Pancreas (tissue), 10 donors: ENCODE results near the gene GABBR2. TPM values are rescaled to one million over a fixed set of nuclear protein-coding genes. Genes with fewer than 3 reads are reported as not detected.

Experiments used
- ATAC-seq, 4 donors: fragments of 200-7000 bp; cut with Tn5 transposase; one replicate each; pipeline versions ENCODE4 v1.8.0 to v1.9.1; 2020; ENCODE audit warnings: mild to moderate bottlenecking in 4 of 4, moderate library complexity in 4 of 4
- DNase-seq, 6 donors: peaks; one replicate each; pipeline ENCODE4 v3.0.0-alpha.2; 2020
- FAIRE-seq: peaks from 2 replicates; lab custom pipeline; 2012; peaks lifted over from hg19 to GRCh38; lab: Jason Lieb, UNC
- H3K27ac ChIP-seq, 4 donors: fragments of 200-600 bp; sonication (generic); 1 replicate in 3 of 4; 2 replicates in 1 of 4; pipeline versions ENCODE4 v1.5.0 to v1.8.0; 2020
- H3K27me3 ChIP-seq, 4 donors: fragments of 200-600 bp; one replicate each; pipeline ENCODE4 v1.8.0; 2021
- H3K36me3 ChIP-seq, 3 donors: fragments of 200-600 bp; sonication (generic) in 1 of 3; one replicate each; pipeline versions ENCODE4 v1.5.0 to v1.8.0; 2020 to 2021
- H3K4me1 ChIP-seq, 3 donors: fragments of 200-600 bp; one replicate each; pipeline ENCODE4 v1.8.0; 2021
- H3K4me3 ChIP-seq, 4 donors: fragments of 200-600 bp; sonication (generic) in 2 of 4; one replicate each; pipeline versions ENCODE4 v1.5.0 to v1.8.0; 2020 to 2021
- H3K9me3 ChIP-seq, 4 donors: fragments of 200-600 bp; one replicate each; pipeline ENCODE4 v1.8.0; 2021
- WGBS, 2 donors: extraction: QIAGEN DNeasy Blood & Tissue Kit; methylation state at CpG; one replicate each; pipeline ENCODE4 v1.1.7; 2013; 5-methylcytosine and 5-hydroxymethylcytosine counted together
- intact Hi-C, 3 donors: fragments of 100-400 bp; cut with DNase I; formaldehyde crosslinking; loops; one replicate each; pipeline versions ENCODE4 v1.11.1 to v1.14.2; 2022
- polyA plus RNA-seq, 2 donors: library from polyadenylated mRNA; stranded (reverse); fragments of 200-250 nt; gene quantifications; one replicate each; pipeline ENCODE4 v1.2.3, GENCODE V29; 2013
- total RNA-seq, 6 donors: library from RNA; stranded (reverse); fragmentation: NEBNext Ultra II Directional in 4 of 6; extraction: Animal tissue kit (Norgen Biotek cat#: 25700) in 4 of 6; gene quantifications; one replicate each; pipeline versions ENCODE4 v1.2.1 to v1.2.4, GENCODE V29; 2021 to 2023
- TF ChIP-seq, protein P1 (sequence below), 4 donors: fragments of 200-600 bp; sonication (generic) in 3 of 4; IDR thresholded peaks; one replicate each; pipeline versions ENCODE4 v1.5.0 to v1.8.0; 2021; ENCODE audit warnings: antibody characterized with exemption in 4 of 4
- donor health status: healthy with polysubstance abuse.
- donor health status: DM: no; HTN: no; CAD: no; lungs with moderate emphysema.
- donor health status: DM: no; HTN: no; CAD: no.
- donor health status: control.
- donor health status: control.
- donor health status: Bipolar disorder and iron deficiency.
- donor health status: DM: yes; HTN: yes; CAD: no.
- donor health status: DM: no; HTN: no; CAD: no.
- donor health status: DM: no; HTN: no; CAD: no.
- donor health status: DM: yes; HTN: yes; CAD: no.

GABBR2 gene
- total and polyA plus RNA-seq, 8 donors: 0.04 to 0.14 (median 0.07) TPM; not detected in 4

DNA sequence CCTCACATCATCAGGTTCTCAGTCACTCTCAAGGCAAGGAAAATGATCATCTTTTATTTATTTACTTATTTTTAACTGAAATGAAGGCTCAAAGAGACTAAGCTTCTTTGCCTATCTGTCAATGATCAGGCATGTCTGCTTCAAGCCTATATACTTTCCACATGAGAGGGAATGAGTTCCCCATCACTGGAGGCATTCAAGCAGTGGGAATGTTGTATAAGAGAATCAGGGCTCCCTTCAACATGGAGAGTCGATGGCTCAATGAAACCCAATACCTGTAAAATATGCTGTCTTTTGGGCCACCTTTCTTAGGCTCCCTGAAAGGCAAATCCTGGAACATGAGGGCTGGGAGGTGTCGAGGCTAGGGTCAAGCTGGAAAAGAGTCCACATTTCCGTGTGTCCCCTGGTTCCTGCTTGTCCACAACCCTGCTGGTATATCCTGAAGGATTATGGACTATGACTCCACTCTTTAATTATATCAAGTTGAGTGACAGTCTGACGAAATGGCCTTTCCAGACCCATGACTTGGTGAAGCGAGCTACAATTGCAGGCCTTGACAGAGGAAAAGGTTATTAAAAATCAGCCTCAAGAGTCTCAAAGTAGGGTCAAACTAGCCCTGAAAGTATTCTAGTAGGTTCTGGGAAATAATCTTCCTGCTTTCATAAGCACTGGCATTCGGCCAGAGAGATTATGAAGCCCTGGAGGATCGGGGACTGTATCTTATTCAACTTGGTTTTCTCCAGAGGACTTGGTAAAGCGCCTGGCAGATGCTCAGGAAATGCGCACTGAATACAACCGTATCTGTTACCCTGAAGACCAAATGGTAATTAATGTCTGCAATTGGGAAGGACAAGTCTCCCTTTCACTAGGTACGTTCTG lies 307.4 kb downstream of the GABBR2 start:
- ATAC-seq: no peak
- TF ChIP-seq, protein P1, sequence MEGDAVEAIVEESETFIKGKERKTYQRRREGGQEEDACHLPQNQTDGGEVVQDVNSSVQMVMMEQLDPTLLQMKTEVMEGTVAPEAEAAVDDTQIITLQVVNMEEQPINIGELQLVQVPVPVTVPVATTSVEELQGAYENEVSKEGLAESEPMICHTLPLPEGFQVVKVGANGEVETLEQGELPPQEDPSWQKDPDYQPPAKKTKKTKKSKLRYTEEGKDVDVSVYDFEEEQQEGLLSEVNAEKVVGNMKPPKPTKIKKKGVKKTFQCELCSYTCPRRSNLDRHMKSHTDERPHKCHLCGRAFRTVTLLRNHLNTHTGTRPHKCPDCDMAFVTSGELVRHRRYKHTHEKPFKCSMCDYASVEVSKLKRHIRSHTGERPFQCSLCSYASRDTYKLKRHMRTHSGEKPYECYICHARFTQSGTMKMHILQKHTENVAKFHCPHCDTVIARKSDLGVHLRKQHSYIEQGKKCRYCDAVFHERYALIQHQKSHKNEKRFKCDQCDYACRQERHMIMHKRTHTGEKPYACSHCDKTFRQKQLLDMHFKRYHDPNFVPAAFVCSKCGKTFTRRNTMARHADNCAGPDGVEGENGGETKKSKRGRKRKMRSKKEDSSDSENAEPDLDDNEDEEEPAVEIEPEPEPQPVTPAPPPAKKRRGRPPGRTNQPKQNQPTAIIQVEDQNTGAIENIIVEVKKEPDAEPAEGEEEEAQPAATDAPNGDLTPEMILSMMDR (IDR thresholded peaks at IDR 0.05): no peak
- no peaks in the 10 kb centered on the region for H3K9me3 ChIP-seq
- intact Hi-C loops: no loop called here
- no peak for DNase-seq
- H3K4me3 ChIP-seq: no peak overlapping the region
- 68 to 69% methylated on average over 11 of the region's 11 CpGs for WGBS, 2 donors
- no peak overlapping the region for H3K27ac ChIP-seq
- H3K27me3 ChIP-seq: no peaks in the 10 kb centered on the region
- H3K36me3 ChIP-seq: no peaks in the 10 kb centered on the region
- FAIRE-seq: no peak
- H3K4me1 ChIP-seq: no peaks in the 10 kb centered on the region

DNA sequence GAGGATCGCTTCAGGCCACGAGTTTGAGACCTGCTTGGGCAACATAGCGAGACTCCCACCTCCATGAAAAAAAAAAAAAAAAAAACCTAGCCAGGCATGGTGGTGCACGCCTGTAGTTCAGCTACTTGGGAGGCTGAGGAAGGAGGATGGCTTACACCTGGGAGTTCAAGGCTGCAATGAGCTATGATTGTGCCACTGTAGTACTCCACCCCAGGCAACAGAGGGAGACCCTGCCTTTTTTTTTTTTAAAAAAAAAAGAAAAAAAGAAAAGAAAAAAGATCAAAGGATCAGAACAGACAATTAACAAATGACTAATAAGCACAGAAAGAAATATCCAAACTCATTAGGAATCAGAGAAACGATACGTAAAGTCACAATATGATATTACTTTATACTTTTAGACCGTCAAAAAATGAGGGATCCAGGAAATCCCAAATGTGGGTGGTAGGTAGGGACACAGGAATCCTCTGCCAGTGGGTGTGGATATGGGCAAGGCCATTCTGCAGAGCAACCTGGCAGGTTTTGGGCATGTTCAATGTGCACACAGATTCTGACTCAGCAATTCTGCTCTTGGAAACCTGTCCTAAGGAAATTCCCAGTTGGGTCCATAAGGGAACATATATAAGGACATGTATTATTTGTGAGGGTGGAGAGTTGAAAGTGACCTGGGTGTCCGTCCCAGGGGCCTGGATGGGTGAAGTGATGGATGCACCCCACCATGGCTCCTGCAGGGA lies 308.6 kb downstream of the GABBR2 start:
- no peaks in the 10 kb centered on the region for H3K27me3 ChIP-seq
- intact Hi-C loops: no loop called here
- TF ChIP-seq, protein P1 (IDR thresholded peaks at IDR 0.05): no peak
- no peak overlapping the region for H3K4me3 ChIP-seq
- 85 to 91% methylated on average over 8 of the region's 8 CpGs for WGBS, 2 donors
- H3K9me3 ChIP-seq: no peaks in the 10 kb centered on the region
- no peaks in the 10 kb centered on the region for H3K36me3 ChIP-seq
- DNase-seq (no peak), ATAC-seq (no peak), FAIRE-seq (no peak)
- no peak overlapping the region for H3K27ac ChIP-seq
- H3K4me1 ChIP-seq: no peaks in the 10 kb centered on the region

DNA sequence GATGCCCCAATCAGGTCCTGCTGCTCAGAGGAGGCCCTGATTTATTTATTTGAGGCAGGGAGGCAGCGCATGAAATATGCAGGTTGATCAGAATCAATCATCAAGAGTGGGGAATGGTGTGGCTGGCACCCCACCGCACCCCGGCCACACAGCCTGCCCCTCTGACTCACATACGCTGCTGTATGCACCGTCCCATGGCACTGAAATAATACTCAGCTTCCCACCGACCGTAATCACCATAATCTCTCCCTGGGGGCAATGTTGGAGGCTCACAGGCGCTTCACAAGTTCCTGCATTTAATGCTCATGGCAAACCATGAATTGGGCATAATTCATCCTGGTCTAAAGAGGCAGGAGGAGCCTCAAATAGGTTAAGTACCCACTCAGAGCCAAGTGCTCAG lies 312.1 kb downstream of the GABBR2 start:
- intact Hi-C loops: no loop called here
- Histone ChIP-seq H3K36me3 (no peaks in the 10 kb centered on the region), H3K27me3 (no peaks in the 10 kb centered on the region), H3K27ac (no peak overlapping the region), H3K4me1 (no peaks in the 10 kb centered on the region), H3K4me3 (no peak overlapping the region), H3K9me3 (no peaks in the 10 kb centered on the region)
- TF ChIP-seq, protein P1 (IDR thresholded peaks at IDR 0.05): no peak
- whole genome bisulfite sequencing, 2 donors: 92 to 94% methylated on average over 8 of the region's 8 CpGs
- FAIRE-seq (no peak), DNase-seq (no peak), ATAC-seq (no peak)

DNA sequence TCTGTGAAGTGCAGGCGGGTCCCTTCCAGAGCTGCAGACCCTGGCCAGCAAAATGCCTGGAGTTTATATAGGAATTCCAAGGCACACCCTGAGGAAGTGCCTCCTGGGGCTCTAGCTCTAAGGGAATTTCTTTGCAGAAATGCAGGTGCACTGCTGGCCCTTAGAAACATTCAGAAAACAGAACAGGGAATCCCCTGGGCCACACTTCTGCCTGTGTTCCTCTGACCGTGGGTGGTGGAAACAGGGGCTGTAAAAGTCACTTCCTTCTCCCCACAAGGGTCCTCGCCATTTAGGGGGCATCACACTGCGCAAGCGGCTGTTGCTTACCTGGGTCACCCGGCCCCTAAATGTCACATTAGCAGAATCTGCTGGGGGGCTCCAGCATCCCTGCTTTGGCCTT lies 312.5 kb downstream of the GABBR2 start:
- intact Hi-C loops: no loop called here
- FAIRE-seq: no peak
- DNase-seq: no peak
- Histone ChIP-seq H3K27me3 (no peaks in the 10 kb centered on the region), H3K36me3 (no peaks in the 10 kb centered on the region), H3K4me3 (no peak overlapping the region), H3K27ac (no peak overlapping the region), H3K9me3 (no peaks in the 10 kb centered on the region), H3K4me1 (no peaks in the 10 kb centered on the region)
- 76 to 77% methylated on average over 6 of the region's 6 CpGs for WGBS, 2 donors
- ATAC-seq: no peak
- TF ChIP-seq, protein P1 (IDR thresholded peaks at IDR 0.05): no peak
